NCI-H2171 (cell line): ENCODE results near the gene TES.
"Not testable (repeated sequence)": the region's sequence is repeated elsewhere in the genome, so short reads cannot be mapped to it uniquely, and the experiment has no call there.

Source experiments
- DNase-seq: peaks from one replicate; lab custom pipeline; 2025; lab: John Stamatoyannopoulos, UW

The TES gene

DNA sequence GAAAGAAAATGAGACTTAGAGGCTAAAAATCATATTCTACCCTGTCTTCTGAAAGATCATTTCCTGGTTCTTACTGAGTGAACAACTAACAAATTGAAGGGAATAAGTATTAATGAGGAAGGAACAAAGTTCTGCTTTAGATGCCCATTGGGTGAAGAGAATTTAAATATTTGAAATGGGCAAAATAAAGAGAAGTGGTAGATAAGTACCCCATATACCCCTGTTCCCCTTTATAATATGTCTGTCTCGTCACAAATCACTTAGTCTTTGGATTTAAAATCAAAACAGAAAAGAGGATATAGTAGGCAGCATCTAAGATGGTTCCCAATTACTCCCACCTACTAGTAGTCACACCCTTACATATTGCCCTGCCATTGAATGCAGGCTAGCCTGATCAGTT, 13.2 kb downstream of the TES start:
- DNase-seq = no peak

DNA sequence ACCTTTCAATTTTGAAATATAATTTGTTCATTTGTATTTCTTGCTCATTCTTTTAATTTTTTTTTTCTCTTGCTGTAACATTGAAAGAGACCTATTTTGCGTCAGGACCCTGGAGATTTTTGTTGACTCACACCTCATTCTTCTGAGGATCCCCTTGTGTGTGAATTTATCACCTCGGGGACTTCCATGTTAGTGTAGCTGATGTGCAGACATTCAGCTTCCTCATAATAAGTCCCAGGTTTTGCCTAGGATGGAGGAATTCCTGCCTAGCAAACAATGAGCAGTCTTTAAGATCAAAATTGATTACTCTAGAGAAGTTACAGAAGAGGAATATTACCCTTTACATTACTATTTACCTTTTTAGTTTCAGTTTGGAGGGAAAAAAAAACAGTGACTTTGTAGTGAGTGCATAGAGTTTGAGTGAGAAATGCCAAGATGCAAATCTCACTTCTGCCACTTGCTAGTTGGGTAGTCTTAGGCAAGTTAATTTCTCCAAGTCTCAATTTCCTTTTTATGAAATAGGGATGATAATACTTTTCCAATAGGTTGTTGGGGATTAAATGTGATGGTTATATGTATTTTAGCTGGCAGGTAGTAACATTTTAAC, 14.3 kb downstream of the TES start:
- DNase-seq = no peak

DNA sequence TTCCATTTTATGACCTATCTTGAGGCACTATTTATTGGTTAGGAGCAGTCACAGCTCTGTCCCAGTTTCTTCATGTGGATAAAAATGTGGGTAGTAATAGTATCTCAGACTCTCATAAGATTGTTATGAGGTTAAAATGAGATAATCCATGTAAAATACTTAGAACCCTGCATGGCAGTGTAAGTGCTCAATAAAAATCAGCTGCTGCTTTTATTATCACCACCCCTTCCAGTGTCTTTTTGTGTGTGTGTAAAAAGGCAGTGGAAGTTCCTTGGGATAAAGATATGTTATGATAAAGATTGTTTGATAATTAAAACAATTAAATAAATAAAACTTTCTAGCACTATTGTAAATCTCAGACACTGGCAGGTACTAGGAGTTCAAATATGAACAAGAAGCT, 15.5 kb downstream of the TES start:
- DNase-seq = no peak

DNA sequence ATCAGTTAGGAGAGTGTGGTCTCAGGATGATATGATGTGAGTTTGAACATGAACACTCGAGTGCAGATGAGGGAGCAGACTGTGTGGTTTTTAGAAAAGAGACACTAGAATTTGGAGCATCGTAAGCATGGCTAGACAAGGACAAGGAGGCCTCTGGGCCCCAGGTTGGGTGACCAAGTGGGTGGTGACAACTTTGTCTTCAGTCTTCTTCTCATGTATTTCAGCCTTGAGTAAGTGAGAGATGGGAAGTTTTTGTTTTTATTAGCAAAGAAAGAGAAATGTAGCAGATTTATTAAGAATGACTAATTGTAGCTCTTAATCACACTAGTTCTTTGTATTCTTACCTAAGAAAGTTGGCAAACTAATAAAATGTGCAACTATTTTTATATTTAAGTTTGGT, 16.3 kb downstream of the TES start:
- no peak for DNase-seq

DNA sequence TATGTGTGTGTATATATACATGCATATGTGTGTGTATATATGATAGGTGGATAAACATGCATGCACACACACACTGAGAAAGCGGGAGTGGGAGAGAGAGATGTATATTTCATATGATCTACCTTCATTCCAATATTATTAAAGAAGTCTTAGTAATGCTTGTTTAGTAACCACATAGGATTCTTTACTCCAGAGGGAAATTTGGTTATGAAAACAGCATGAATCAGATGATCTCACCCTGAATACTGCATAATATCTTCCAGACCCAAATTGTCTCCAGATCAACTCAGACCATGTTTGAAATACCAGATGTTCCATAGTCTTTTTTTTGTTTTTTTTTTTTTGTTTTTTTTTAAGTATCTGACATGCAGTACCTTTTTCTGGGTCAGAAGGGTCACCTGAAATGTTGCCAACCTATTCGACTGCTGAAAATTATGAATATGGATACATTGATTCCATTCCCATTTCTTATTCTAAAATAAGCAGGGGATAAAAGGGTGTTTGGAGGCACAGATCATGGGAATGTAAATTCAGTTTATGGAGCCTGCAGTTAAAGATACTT, 17.4 kb downstream of the TES start:
- no peak for DNase-seq

DNA sequence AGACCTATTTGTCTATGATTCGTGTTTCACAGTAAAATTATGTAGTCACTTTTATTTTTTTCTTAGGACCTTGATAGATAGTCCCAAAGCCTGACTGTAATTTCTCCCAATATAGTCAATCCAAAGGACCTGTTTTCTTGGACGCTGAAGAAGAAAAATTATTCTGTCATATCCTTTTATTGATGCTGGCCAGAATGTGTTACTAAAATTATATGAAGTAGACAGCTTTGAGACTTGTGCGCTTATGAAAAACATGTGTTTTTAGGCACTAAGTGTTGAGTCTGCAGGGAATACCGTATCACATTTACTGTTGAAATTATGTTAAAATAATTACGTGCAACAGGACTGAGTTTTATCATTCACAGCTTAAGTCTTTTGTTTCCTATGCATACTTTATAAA, 17.9 kb downstream of the TES start:
- no peak for DNase-seq

DNA sequence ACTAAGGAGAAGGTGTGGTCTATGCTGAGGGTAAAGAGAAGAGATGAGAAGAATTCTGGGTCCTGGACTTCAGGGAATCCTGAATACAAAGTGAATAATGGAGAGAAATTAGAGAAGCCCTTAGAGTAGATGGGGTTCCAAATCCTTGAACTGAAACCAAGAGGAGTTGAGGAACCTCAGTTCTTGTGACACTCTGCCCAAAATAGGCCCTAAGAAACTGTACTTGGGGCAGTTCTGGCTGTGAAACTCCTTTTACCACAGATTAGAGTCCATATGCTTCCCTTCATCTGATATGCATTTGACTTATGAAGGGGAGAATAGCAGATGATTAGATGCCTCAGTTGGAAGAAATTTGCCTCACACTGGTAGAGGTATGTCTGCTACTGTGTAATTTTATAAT, 19.0 kb downstream of the TES start:
- DNase-seq = no peak

DNA sequence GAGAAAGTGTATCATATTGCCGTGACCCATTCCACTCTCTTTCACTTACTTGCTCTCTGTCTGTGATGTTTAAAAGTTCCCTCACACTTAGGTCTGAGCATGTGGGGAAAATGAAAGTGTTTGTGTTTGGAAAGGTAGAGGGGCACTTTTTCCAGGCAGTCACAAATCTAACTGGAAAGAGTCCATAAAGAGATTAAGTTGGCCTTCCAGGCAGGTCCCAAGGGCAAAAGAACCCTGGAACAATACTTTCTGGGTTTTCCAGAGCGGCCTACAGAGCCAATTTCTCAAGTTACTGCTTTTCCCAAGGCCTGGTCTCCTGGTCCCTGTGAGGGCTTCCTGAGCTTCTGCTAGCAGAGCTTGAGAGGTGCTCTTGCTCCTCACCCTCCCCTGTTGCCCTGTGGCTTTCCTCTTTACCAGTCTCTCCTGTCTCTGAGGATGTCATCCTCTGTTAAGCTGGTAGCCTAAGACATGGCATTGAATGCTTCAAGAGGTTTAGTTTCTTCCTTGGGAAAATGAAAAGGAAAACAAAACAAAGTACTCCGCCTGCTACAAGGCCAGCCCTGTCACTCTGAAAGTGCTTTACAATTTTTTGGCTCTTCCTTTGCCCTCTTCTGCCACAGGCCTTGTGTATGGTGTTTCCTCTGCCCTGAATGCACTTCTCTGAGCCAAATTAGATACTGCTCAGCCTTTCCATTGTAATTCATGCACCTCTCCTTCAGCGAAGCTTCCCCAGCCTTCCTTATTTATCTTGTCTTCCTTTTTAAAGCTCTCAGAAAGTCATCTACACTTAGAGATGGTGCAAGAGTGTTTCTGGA, 20.1 kb downstream of the TES start:
- no peak for DNase-seq

DNA sequence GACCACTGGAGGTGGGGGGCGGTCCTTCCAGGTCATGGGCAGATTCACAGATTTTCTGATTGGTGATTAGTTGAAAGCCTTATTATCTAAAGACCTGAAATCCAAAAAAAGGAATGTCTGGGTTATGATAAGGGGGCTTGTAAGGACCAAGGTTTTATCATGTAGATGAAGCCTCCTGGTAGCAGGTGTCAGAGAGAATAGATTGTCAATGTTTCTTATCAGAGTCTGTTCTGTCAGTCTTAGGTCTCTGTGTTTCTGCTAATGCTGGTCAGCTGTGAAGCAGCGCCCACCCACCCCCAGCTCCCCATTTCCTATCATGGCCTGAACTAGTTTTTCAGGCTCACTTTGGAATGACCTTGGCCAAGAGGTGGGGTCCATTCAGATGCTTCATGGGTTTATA, 21.2 kb downstream of the TES start:
- DNase-seq = no peak

DNA sequence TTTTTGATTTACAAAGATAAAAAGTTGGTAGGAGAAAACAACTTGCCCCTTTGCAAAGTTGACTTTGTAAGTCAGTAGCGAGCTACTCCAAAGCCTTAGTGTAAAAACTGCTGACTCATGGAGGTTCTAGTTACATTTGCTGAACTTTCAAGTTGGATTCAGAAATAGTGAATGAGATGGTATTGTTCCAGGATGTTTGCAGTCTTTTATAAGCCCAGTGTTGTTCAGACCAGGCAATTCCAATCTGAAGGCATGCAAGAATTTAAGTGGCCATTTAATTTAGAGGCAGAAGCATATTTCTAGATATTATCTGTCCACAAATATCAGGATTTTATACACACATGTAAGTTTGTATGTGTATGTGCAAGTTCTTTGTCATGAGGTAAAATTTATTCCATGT, 21.6 kb downstream of the TES start:
- DNase-seq = no peak

DNA sequence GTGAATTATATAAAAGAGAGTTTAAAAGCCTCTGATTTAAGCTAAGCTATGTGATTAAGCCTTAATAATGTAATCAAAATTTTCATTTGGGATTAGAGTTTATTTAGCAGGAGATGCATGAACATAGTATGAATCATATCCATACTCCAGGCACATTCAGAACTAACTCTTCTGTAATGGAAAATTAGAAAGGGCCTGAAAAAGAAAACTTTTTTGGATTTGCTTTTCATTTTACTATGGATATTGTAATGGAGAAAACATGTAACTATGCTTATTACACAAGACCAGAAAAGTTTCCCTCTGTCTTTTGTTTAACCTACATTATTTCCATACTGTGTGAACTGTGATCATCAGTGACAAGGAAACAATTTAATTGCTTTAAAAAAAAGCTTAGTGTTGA, 22.0 kb downstream of the TES start:
- DNase-seq = no peak

DNA sequence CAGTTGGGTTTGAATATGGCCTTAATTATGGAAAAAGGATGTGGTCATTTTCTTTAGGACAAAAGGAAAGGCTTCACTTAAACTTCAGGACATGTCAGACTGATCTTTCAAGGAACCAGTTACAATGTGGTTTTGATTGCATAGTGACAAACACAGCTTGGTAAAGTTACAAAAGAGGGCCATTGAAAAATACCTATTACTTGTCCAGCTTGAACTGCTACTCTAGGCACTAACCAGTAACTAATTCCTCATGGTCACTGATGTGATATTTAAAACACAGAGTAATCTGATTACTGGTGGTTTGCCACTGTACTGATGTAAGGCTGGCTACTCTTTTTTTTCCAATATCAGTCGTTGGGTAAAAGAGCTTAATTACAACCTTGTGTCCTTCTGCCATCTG, 22.6 kb downstream of the TES start:
- no peak for DNase-seq

DNA sequence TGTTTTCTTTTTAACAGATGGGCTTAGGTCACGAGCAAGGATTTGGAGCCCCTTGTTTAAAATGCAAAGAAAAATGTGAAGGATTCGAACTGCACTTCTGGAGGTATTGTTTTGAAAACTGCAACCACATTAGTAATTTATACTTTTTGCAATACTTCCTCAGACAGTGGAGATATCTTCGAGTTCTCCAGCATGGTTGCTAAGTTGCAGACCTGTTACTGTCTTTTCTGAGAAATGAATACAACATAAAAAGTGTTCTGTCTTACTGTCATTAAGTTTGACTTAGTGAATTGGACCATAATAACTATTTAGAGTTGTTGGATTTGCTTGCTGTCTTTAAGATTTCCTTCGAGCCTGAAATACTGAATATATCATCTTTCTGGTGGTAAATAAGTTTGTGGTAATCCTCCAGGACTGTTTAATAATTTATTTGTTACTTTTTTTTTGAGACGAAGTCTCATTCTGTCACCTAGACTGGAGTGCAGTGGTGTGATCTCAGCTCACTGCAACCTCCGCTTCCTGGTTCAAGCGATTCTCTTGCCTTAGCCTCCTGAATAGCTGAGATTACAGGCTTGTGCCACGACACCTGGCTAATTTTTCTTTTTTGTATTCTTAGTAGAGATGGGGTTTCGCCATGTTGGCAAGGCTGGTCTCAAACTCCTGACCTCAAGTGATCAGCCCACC, 24.3 kb downstream of the TES start:
- DNase-seq = no peak

DNA sequence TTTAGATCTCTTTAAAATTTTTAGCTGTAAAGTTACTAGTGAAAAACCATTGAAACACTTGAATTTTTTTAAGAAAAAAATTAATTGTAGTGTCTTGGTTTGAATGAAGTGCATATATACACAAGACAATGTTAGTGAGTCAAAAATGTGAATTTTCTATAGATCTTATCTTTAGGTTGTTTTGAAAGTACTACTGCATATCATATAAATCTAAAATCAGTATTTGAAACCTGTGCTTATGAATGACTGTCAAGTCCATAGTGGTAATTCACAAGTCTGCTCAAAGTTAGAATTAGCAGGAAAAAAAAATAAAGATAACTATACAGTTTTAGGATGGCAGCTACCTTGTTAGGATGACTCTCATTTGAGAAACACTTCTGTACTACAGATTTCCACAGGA, 25.0 kb downstream of the TES start:
- no peak for DNase-seq

DNA sequence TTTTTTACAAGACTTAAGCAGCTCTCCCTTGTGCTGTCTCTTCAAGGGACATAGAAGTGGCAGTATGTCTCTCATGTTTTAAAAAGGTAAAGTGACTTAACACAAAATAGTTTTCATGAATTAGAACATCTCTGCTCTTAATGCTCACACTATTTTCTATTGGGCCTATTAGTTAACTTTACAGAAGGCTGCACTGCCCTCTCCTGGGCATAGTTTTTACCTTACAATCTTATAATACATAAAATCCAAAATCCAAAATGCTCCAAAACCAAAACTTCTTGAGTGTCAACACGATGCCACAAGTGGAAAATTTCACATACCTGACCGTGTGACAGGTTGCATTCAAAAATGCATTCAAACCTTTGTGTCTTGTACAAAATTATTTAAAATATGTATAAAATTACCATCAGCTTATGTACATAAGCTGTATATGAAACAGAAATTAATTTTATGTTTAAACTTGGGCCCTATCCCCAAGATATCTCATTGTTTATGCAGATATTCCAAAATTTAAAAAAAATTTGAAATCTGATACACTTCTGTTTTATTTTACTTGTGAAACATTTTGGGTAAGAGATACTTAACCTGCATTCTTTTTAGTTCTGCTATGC, 25.8 kb downstream of the TES start:
- DNase-seq = peak; percentile 8

DNA sequence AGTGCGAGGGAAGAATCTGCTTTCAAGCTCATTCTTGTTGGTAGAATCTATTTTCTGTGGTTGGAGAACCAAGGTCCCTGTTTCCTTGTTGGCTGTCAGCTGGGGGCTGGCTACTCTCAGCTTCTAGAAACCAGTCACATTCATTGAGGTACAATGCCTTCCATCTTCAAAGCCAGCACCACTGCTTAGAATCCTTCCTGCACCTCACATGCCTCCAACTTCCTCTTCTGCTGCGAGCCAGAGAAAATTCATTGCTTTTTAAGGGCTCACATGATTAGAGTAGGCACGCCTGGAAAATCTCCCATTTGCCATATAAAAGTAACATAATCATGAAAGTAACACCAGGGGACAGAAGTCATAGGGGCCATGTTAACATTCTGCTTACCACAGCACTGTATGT, 28.7 kb downstream of the TES start:
- no peak for DNase-seq

DNA sequence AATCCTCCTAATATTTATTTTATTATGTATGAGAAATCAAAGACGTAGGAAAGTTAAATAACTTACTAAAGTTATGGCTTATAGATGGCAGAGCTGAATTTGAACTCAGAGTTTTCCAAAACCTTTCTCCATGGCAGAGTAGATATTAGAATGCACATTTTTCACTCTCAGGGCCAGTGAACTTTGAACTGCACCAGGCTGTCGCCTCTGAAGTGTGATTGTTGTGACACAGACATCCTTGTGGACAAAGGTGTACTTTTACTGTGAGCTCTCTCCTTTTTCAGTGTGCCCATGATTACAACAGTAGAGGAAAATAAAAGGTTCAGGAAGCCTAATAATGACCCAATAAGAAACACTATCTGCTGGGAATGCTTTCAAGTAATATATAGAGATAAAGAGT, 29.1 kb downstream of the TES start:
- no peak for DNase-seq

DNA sequence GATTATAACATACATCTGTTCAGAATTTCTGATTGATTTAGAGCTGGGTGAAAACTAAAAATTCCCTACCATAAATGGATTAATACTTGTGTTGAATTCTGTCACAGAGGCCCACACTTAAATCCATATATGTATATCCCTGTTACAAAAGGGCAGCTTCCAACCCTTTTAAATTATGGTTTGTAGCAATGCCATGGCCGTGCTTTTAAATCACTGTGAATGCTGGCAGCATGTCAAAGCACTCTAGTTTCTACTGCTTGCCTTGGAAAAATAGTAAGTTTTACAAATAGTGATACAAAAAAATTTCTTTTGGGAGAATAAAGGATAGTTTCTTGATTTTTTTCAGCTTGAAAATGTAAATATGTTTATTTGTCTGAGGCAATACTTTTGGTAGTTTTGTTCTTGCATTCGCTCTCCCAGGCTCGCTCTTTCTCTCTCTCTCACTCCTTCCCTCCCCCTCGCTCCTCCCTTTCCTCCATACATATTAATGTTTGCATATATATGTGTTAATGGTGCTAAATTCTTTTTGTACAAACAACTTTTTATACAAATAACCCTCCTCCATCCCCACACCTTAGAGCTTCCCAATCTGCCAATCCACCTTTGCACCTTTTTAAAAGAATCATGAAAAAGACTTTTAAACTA, 29.8 kb downstream of the TES start:
- DNase-seq = no peak

DNA sequence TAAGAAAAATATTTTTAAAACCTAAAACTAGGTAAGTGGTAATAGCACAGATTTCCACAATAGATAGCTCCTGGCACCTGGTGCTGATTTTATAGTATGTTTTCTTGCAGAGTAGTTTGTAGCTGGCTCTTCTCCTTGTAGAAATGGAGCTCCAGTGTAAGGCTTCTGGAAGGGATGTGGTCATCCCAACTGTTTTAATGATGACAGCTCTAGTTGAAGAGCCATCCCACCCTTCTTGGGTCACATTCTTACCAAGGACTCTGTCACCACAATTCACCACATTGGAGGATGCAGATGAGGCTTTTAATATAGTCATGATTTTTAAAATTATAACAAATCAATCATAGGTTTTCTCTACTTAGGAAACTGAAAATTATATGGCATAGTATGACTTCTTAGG, 31.0 kb downstream of the TES start:
- no peak for DNase-seq

DNA sequence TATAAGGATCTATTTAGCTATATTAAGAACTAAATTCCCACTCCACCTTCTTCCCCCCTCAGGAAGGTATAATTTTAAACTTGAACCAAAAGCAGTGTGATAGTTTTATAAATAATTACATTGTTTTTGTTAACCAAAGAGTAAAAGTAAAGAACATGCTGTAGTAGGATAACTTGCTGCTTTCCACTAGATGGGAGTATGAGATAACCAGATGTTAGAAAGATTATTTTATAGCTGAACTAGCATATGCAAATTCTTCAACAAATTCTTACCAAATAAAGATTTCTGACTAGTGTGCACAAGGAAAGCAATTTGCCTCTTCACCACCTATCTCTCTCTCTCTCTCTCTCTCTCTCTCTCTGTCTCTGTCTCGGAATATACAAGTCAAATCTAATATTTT, 31.8 kb downstream of the TES start:
- no peak for DNase-seq

DNA sequence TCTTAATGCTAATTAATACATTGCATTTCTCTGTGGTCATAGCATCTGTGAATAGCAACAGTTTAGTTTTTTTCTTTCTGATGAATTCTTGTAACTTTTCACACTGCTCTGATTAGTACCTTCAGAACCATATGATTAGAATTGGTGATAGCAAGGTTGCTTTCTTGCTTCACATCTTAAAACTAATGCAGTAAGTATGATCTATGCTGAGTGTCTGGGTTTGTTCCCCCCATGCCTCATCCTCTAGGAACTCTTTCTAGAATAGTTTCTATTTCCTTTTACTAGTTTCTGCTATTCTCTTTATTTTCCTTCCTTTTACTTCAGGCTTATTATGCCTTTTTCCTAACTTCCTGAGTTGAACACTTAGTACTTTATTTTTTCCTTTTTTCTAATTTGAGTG, 32.4 kb downstream of the TES start:
- no peak for DNase-seq

DNA sequence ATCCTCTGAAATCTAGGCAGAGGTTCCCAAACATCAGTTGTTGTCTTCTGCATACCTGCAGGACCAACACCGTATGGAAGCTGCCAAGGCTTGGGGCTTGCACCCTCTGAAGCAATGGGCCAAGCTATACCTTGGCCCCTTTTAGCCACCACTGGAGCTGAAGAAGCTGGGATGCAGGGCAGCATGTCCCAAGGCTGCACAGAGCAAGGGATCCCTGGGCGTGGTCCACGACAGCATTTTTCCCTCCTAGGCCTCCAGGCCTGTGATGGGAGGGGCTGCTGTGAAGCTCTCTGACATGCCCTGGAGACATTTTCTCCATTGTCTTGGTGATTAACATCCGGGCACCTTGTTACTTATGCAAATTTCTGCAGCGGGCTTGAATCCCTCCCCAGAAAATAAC, 34.5 kb downstream of the TES start:
- not testable (repeated sequence) for DNase-seq
